GM12878 (cell line): ENCODE results near the gene ITGA11. TPM values are rescaled to one million over a fixed set of nuclear protein-coding genes. Genes with fewer than 3 reads are reported as not detected.

Source experiments
- ATAC-seq: fragments of 200-7000 bp; cut with Tn5 transposase; 3 replicates; pipeline ENCODE4 v1.9.1; 2020; ENCODE audit warnings: mild to moderate bottlenecking, moderate library complexity
- BruUV-seq: library from RNA; stranded (reverse); fragments of 400-500 nt; replicated peaks from 2 replicates; lab custom pipeline; 2021; lab: Mats Ljungman, UMichigan
- CTCF ChIA-PET: fragments of 300-600 bp; sonication (Branson Sonifier 250); formaldehyde crosslinking; extraction: SDS; loops from one replicate; lab custom pipeline; 2021; ENCODE audit warnings: inconsistent platforms; lab: Yijun Ruan, JAX
- POLR2A ChIA-PET: fragments of 350-600 bp; formaldehyde crosslinking; extraction: SDS; loops from one replicate; lab custom pipeline; 2021; ENCODE audit warnings: inconsistent platforms; lab: Charles Lee
- RAD21 ChIA-PET: fragments of 300-600 bp; sonication (Branson Sonifier 250); formaldehyde crosslinking; loops from one replicate; lab custom pipeline; 2023; ENCODE audit warnings: antibody characterized with exemption; ENCODE audit not compliant: unreplicated experiment; lab: Charles Lee
- SMC1A ChIA-PET: fragments of 300-600 bp; sonication (Branson Sonifier 250); formaldehyde crosslinking; loops from one replicate; lab custom pipeline; 2023; ENCODE audit not compliant: unreplicated experiment, uncharacterized antibody; lab: Charles Lee
- DNase-seq: peaks from one replicate; pipeline ENCODE4 v3.0.0-alpha.2; 2011; ENCODE audit warnings: low read depth, low spot score
- FAIRE-seq: peaks from 3 replicates; lab custom pipeline; 2011; peaks lifted over from hg19 to GRCh38; lab: Jason Lieb, UNC
- H2AFZ ChIP-seq: 2 replicates; pipeline ENCODE4 v1.6.0; 2011; ENCODE audit warnings: low read depth, low read length, control low read depth; ENCODE audit not compliant: control insufficient read depth
- H3K27ac ChIP-seq: 2 replicates; pipeline ENCODE4 v1.5.1; 2011; ENCODE audit warnings: control low read depth; ENCODE audit not compliant: control insufficient read depth, insufficient read depth
- H3K27me3 ChIP-seq, 2 experiments: replicated peaks in 1 of 2; 2 replicates each; pipeline versions ENCODE4 v1.6.0 to v1.6.1; 2011; ENCODE audit warnings: low read length in 1 of 2; ENCODE audit not compliant: control insufficient read depth in 2 of 2, insufficient read depth in 2 of 2
- H3K36me3 ChIP-seq, 2 experiments: 2 replicates each; pipeline ENCODE4 v1.5.1; 2011; ENCODE audit warnings: low read length in 1 of 2; ENCODE audit not compliant: control insufficient read depth in 2 of 2, insufficient read depth in 2 of 2
- H3K4me1 ChIP-seq: 2 replicates; pipeline ENCODE4 v1.6.1; 2011; ENCODE audit warnings: mild to moderate bottlenecking, low read length, moderate library complexity, mixed read lengths; ENCODE audit not compliant: control insufficient read depth, insufficient read depth
- H3K4me2 ChIP-seq: 2 replicates; pipeline ENCODE4 v1.6.0; 2011; ENCODE audit warnings: control low read depth; ENCODE audit not compliant: control insufficient read depth, insufficient read depth
- H3K4me3 ChIP-seq: fragments of 200-600 bp; sonication (generic); 2 replicates; pipeline ENCODE4 v1.5.1; 2016
- H3K79me2 ChIP-seq: 2 replicates; pipeline ENCODE4 v1.6.0; 2011; ENCODE audit warnings: low read length; ENCODE audit not compliant: control insufficient read depth, insufficient read depth
- H3K9ac ChIP-seq: 2 replicates; pipeline ENCODE4 v1.8.0; 2011; ENCODE audit warnings: low read length, control low read depth, mixed read lengths; ENCODE audit not compliant: control insufficient read depth, insufficient read depth
- H3K9me3 ChIP-seq: replicated peaks from 3 replicates; pipeline ENCODE4 v1.5.1; 2011; ENCODE audit warnings: mild to moderate bottlenecking, low read length; ENCODE audit not compliant: control insufficient read depth, insufficient read depth
- H4K20me1 ChIP-seq: 2 replicates; pipeline ENCODE4 v1.6.0; 2011; ENCODE audit not compliant: control insufficient read depth, insufficient read depth
- BMI1 ChIP-seq: fragments of 450-650 bp; IDR thresholded peaks from 2 replicates; pipeline ENCODE4 v1.6.1; 2016; ENCODE audit warnings: mild to moderate bottlenecking, moderate library complexity, borderline replicate concordance
- FOXM1 ChIP-seq: IDR thresholded peaks from 2 replicates; pipeline ENCODE4 v1.6.1; 2012; ENCODE audit warnings: low read depth, mild to moderate bottlenecking, inconsistent platforms, low read length, moderate library complexity
- MEF2A ChIP-seq: IDR thresholded peaks from 2 replicates; pipeline ENCODE4 v1.6.1; 2011; ENCODE audit warnings: low read depth, mild to moderate bottlenecking, low read length, moderate library complexity; ENCODE audit not compliant: insufficient read depth
- NFXL1 ChIP-seq: fragments of 450-650 bp; IDR thresholded peaks from 2 replicates; pipeline ENCODE4 v1.6.1; 2017; ENCODE audit warnings: antibody characterized with exemption, mild to moderate bottlenecking, borderline replicate concordance
- NR2C1 ChIP-seq: fragments of 450-650 bp; IDR thresholded peaks from 2 replicates; pipeline ENCODE4 v1.6.1; 2017; ENCODE audit warnings: antibody characterized with exemption, mild to moderate bottlenecking, moderate library complexity
- RB1 ChIP-seq: fragments of 450-650 bp; formaldehyde crosslinking; IDR thresholded peaks from 2 replicates; pipeline ENCODE4 v1.6.1; 2017; ENCODE audit warnings: mild to moderate bottlenecking, borderline replicate concordance
- RBBP5 ChIP-seq: fragments of 200-600 bp; sonication (generic); conservative IDR thresholded peaks from 2 replicates; pipeline ENCODE4 v1.6.1; 2016
- SIN3A ChIP-seq: IDR thresholded peaks from 2 replicates; pipeline ENCODE4 v1.6.1; 2012; ENCODE audit warnings: low read depth, low read length, improper control_type of control experiment
- TARDBP ChIP-seq: IDR thresholded peaks from 2 replicates; pipeline ENCODE4 v1.6.1; 2016; ENCODE audit warnings: borderline replicate concordance
- TBL1XR1 ChIP-seq: IDR thresholded peaks from 2 replicates; pipeline ENCODE4 v1.6.1; 2012; ENCODE audit warnings: low read depth, low read length, improper control_type of control experiment
- YBX1 ChIP-seq: fragments of 450-650 bp; IDR thresholded peaks from 2 replicates; pipeline ENCODE4 v1.6.1; 2016; ENCODE audit warnings: antibody characterized with exemption
- ZSCAN29 ChIP-seq: fragments of 450-650 bp; IDR thresholded peaks from 2 replicates; pipeline ENCODE4 v1.6.1; 2017; ENCODE audit warnings: mild to moderate bottlenecking, moderate library complexity
- WGBS: methylation state at CpG from one replicate; pipeline ENCODE4 v1.1.6; 2016; ENCODE audit warnings: low lambda C conversion rate; ENCODE audit not compliant: insufficient replicate concordance, insufficient coverage; ENCODE audit errors: missing lambda C conversion rate; 5-methylcytosine and 5-hydroxymethylcytosine counted together
- in situ Hi-C: fragments of 300-500 bp; cut with MboI; formaldehyde crosslinking; loops from 9 replicates; pipeline ENCODE4 v1.14.3; 2018; ENCODE audit warnings: mixed read lengths
- intact Hi-C: fragments of 100-400 bp; cut with micrococcal nuclease; formaldehyde crosslinking; loops from one replicate; pipeline ENCODE4 v1.14.2; 2022; ENCODE audit not compliant: unreplicated experiment
- polyA plus RNA-seq, 11 experiments: library from polyadenylated mRNA; depleted of rRNA in 4 of 11; unstranded in 6 of 11; stranded (reverse) in 5 of 11; fragments of >200 nt; fragmentation: Nextera tagmentation in 4 of 11; fragmentation: Illumina TruSeq in 1 of 11; extraction: Ambion mirVana in 4 of 11; extraction: Trizol in 1 of 11; gene quantifications; 1 replicate in 1 of 11; 2 replicates in 10 of 11; pipeline versions ENCODE4 v1.2.1 to v1.2.3, GENCODE V29; 2011 to 2016; ENCODE audit warnings: inconsistent platforms in 2 of 11, missing spikeins in 2 of 11, low read depth in 1 of 11
- total RNA-seq, 4 experiments: library from RNA; depleted of rRNA in 3 of 4; stranded (reverse); fragments of >200 nt in 3 of 4; fragmentation: Illumina TruSeq in 1 of 4; extraction: Trizol in 1 of 4; gene quantifications; 2 replicates each; pipeline versions ENCODE4 v1.2.1 to v1.2.3, GENCODE V29; 2013 to 2021
- TF ChIP-seq, protein P1 (sequence below): fragments of 450-650 bp; IDR thresholded peaks from 2 replicates; pipeline ENCODE4 v1.6.1; 2018; ENCODE audit warnings: borderline replicate concordance, mild to moderate bottlenecking; ENCODE audit not compliant: partially characterized antibody

The ITGA11 gene
- total and polyA plus RNA-seq, 10 of the 15 experiments (the other 5 are each of a cell fraction or from before 2014, with no cell fraction given): under 0.01 to 0.36 (median 0.13) TPM; not detected in 1

DNA sequence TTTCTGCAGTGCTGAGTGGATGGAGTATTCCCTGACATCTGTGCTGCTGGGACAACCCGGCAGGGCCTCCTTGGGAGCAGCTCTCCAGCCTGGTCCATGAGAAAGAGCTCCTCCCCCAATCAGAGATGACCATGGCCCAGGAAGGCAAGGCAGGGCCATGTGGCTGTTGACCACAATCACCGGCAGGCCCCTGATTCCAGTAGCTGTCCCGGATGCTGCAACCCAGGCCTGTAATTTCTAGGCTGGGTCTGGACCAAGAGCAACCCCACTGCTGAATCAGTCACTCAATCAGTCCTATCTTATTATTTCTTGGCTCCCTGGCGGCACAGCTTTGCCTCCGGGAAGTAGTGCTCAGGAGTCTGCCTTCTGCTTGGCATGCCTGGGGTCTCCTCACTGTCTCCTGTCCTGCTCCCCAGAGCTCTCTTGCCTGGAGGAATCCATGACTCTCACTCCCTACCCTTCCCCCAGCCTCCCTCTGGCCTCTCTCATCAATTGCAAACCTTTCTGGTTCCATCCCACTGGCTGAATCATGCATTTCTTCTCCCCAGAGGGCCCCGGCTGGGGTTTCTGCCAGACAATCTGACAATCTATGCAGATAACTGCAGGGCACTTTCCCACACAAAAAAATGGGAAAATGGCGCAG lies 32.6 kb upstream of the ITGA11 start:
- FAIRE-seq (no peak), ATAC-seq (no peak), DNase-seq (no peak)
- RAD21 ChIA-PET: no interaction called here
- H4K20me1 ChIP-seq: no peaks in the 10 kb centered on the region
- no peak overlapping the region for H3K4me3 ChIP-seq
- H3K9ac ChIP-seq: no peak overlapping the region
- no peak overlapping the region for H3K27ac ChIP-seq
- CTCF ChIA-PET: no interaction called here
- no peaks in the 10 kb centered on the region for H3K27me3 ChIP-seq
- BruUV-seq: no TSS peak
- no peaks in the 10 kb centered on the region for H3K9me3 ChIP-seq
- H3K79me2 ChIP-seq: no peaks in the 10 kb centered on the region
- no peak overlapping the region for H3K4me2 ChIP-seq
- intact Hi-C loops: no loop called here
- 31% methylated on average over 7 of the region's 7 CpGs for WGBS
- in situ Hi-C loops: no loop called here
- H3K36me3 ChIP-seq: no peaks in the 10 kb centered on the region
- POLR2A ChIA-PET: no interaction called here
- no peak overlapping the region for H2AFZ ChIP-seq
- SMC1A ChIA-PET: no interaction called here
- H3K4me1 ChIP-seq: no peaks in the 10 kb centered on the region
- no peak for TF ChIP-seq ZSCAN29
- no peak for TF ChIP-seq BMI1
- TF ChIP-seq RB1: no peak
- no peak for TF ChIP-seq TBL1XR1
- no peak for TF ChIP-seq YBX1
- TF ChIP-seq TARDBP: no peak
- TF ChIP-seq NFXL1: no peak
- no peak for TF ChIP-seq NR2C1
- TF ChIP-seq, protein P1, sequence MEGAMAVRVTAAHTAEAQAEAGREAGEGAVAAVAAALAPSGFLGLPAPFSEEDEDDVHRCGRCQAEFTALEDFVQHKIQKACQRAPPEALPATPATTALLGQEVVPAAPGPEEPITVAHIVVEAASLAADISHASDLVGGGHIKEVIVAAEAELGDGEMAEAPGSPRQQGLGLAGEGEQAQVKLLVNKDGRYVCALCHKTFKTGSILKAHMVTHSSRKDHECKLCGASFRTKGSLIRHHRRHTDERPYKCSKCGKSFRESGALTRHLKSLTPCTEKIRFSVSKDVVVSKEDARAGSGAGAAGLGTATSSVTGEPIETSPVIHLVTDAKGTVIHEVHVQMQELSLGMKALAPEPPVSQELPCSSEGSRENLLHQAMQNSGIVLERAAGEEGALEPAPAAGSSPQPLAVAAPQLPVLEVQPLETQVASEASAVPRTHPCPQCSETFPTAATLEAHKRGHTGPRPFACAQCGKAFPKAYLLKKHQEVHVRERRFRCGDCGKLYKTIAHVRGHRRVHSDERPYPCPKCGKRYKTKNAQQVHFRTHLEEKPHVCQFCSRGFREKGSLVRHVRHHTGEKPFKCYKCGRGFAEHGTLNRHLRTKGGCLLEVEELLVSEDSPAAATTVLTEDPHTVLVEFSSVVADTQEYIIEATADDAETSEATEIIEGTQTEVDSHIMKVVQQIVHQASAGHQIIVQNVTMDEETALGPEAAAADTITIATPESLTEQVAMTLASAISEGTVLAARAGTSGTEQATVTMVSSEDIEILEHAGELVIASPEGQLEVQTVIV: no peak
- no peak for TF ChIP-seq RBBP5
- no peak for TF ChIP-seq SIN3A
- no peak for TF ChIP-seq FOXM1
- no peak for TF ChIP-seq MEF2A
